GM18867 (cell line): Measurements from ENCODE around the gene CALY.

Experiments used
- ATAC-seq: cut with Tn5 transposase; IDR thresholded peaks from one replicate; pipeline ENCODE4 v1.9.1; 2021; ENCODE audit warnings: mild to moderate bottlenecking, moderate library complexity; ENCODE audit not compliant: unreplicated experiment

Gene CALY

DNA sequence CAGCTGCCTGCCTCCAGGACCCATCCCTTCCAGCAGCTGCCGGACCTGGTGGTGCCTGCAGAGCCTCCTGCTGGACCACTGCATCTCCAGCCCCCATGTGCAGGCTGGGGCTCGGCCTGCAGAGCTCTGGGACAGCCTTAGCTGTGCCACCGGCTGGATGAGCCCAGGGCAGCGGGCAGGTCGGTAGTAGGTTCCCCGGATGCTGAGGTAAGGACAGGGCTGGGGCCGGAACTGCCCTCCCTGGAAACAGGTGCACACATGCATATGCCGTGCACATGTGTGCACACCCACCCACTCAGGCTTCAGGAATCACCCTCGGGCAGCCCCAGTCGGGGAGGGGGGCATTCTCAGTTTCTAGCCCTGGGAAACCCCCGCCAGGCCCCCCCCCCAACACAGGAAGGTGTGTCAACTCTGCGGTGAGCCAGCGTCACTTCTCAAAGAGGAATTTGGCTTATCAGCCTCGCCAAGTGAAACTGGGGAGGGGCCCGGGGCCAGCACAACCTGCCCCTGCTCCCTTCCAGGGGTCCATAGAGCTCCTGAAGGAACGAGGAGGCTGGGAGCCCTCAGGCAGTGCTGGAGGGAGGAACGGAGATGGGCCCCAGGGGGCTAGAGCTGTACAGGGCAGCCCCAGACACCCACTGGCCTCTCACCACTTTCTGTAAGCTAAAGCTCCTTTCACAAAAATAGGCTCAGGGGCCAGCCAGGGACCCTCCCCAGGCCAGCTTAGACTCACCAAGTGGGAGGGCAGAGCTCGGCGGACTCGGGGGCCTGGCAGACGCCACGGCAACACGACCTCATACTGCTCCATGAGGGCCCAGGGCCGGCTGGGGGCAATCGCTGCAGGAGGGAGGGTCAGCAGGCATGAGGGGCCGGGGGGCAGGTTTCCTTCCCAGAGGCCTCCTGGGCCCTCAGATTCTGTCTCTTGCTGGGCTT lies 61.7 kb downstream of the CALY start:
- ATAC-seq = peak; percentile 50
